Vagina (tissue), 2 donors: ENCODE data around the gene KLF4. TPM values are rescaled to one million over a fixed set of nuclear protein-coding genes. Genes with fewer than 3 reads are reported as not detected.

Source experiments
- DNase-seq, 2 donors: peaks; one replicate each; pipeline ENCODE4 v3.0.0-alpha.2; 2017; ENCODE audit errors: extremely low spot score in 2 of 2
- H3K27ac ChIP-seq: fragments of 200-600 bp; sonication (generic); one replicate; pipeline ENCODE4 v1.5.1; 2019
- H3K27me3 ChIP-seq: fragments of 200-600 bp; sonication (generic); one replicate; pipeline ENCODE4 v1.5.1; 2019
- H3K36me3 ChIP-seq, 2 donors: fragments of 200-600 bp; sonication (generic); one replicate each; pipeline ENCODE4 v1.5.1; 2017 to 2019
- H3K4me1 ChIP-seq: fragments of 200-600 bp; sonication (generic); one replicate; pipeline ENCODE4 v1.5.1; 2019
- H3K4me3 ChIP-seq, 2 donors: fragments of 200-600 bp; sonication (generic); 1 replicate in 1 of 2; 2 replicates in 1 of 2; pipeline ENCODE4 v1.5.1; 2016 to 2019
- H3K9me3 ChIP-seq: fragments of 200-600 bp; sonication (generic); one replicate; pipeline ENCODE4 v1.5.1; 2019
- POLR2A ChIP-seq, 2 donors: fragments of 450-650 bp; IDR thresholded peaks; one replicate each; pipeline ENCODE4 v1.6.1; 2017; ENCODE audit warnings: antibody characterized with exemption in 2 of 2, mild to moderate bottlenecking in 2 of 2, moderate library complexity in 2 of 2
- POLR2AphosphoS5 ChIP-seq, 2 donors: sonication (generic); formaldehyde crosslinking; IDR thresholded peaks; one replicate each; pipeline ENCODE4 v1.9.0; 2017; ENCODE audit warnings: antibody characterized with exemption in 2 of 2, mild to moderate bottlenecking in 2 of 2, low read depth in 1 of 2; ENCODE audit not compliant: insufficient read depth in 1 of 2
- intact Hi-C: fragments of 100-400 bp; cut with DNase I; formaldehyde crosslinking; loops from one replicate; pipeline ENCODE4 v1.15.1; 2023
- total RNA-seq: library from RNA; depleted of rRNA; stranded (reverse); fragments of >200 nt; gene quantifications from one replicate; pipeline ENCODE4 v1.2.3, GENCODE V29; 2016
- TF ChIP-seq, protein P1 (sequence below), 3 experiments: fragments of 450-650 bp in 2 of 3; fragments of 200-600 bp in 1 of 3; sonication (generic) in 1 of 3; IDR thresholded peaks; one replicate each; pipeline ENCODE4 v1.5.1; 2017 to 2019; ENCODE audit warnings: antibody characterized with exemption in 3 of 3, mild to moderate bottlenecking in 2 of 3, moderate library complexity in 2 of 3

The KLF4 gene
- total RNA-seq, 1 donor from 2014 or later, result 144 TPM

DNA sequence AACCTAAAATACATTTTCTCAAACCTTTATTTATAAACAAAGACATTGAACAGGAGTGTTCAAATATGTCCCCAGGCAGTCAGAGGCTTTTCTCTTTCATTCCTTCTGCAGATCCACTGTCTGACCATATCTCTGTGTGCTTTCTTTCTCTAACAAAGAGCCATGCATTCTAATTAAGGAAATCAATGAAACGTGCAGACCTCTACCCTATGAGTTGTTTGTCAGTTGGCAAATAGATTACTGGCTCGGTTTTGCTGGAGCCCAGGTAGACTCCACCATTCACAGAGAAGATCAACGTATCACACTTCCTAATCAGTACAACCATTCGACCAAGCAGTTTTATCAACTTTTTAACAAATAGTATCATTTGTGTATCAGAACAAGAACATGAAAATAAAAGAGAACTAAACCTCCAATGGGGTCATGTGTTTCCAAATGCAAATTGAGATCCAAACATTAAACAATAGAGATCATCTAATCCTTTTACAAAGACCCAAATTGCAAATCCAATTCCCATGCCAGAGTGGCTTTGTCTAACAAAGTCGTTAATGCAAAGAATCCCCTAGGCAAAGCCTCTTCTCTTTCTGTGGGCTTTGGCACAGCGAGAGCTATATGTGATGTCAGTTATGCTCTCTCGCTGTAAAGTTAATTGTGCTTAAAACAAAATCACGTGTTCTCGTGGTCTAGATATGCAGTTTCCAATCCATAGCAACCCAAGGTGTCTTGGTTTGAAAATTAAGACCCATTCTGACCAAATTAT, 16.8 kb downstream of the KLF4 start:
- no peak overlapping the region for H3K27ac ChIP-seq
- H3K27me3 ChIP-seq, result no peaks in the 10 kb centered on the region
- DNase-seq, result no peak
- no peaks in the 10 kb centered on the region for H3K9me3 ChIP-seq
- H3K4me1 ChIP-seq, result no peaks in the 10 kb centered on the region
- intact Hi-C loops, result no loop called here
- H3K4me3 ChIP-seq, result no peak overlapping the region
- no peaks in the 10 kb centered on the region for H3K36me3 ChIP-seq
- TF ChIP-seq, protein P1, sequence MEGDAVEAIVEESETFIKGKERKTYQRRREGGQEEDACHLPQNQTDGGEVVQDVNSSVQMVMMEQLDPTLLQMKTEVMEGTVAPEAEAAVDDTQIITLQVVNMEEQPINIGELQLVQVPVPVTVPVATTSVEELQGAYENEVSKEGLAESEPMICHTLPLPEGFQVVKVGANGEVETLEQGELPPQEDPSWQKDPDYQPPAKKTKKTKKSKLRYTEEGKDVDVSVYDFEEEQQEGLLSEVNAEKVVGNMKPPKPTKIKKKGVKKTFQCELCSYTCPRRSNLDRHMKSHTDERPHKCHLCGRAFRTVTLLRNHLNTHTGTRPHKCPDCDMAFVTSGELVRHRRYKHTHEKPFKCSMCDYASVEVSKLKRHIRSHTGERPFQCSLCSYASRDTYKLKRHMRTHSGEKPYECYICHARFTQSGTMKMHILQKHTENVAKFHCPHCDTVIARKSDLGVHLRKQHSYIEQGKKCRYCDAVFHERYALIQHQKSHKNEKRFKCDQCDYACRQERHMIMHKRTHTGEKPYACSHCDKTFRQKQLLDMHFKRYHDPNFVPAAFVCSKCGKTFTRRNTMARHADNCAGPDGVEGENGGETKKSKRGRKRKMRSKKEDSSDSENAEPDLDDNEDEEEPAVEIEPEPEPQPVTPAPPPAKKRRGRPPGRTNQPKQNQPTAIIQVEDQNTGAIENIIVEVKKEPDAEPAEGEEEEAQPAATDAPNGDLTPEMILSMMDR (IDR thresholded peaks at IDR 0.05), result no peak

DNA sequence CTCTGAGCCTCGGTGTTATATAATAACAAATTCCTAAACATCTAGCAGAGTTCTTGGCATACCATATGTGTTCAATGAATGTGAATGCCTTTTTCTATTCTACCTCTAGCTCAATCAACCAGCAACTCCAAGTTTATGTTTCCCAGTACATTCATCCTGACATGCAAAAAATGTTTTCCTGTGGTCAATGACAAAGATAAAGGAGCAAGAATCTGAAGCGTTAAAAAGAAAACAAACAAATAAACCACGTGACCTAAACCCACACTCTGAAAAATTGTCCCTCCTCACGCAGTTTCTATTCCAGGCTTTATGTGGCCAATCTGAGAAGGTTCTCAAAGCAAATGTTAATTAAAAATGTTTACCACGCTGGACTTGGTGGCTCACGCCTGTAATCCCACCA, 18.0 kb downstream of the KLF4 start:
- H3K9me3 ChIP-seq, result no peaks in the 10 kb centered on the region
- no peaks in the 10 kb centered on the region for H3K27me3 ChIP-seq
- H3K36me3 ChIP-seq, result no peaks in the 10 kb centered on the region
- no peak overlapping the region for H3K27ac ChIP-seq
- DNase-seq, result no peak
- TF ChIP-seq, protein P1 (IDR thresholded peaks at IDR 0.05), result no peak
- no peak for TF ChIP-seq POLR2AphosphoS5 (IDR thresholded peaks at IDR 0.05; ENCODE audit: insufficient read depth in 1 of 2, low read depth in 1 of 2)
- TF ChIP-seq POLR2A (IDR thresholded peaks at IDR 0.05), result no peak
- H3K4me3 ChIP-seq, result no peak overlapping the region
- H3K4me1 ChIP-seq, result no peaks in the 10 kb centered on the region
- intact Hi-C loops, result no loop called here

DNA sequence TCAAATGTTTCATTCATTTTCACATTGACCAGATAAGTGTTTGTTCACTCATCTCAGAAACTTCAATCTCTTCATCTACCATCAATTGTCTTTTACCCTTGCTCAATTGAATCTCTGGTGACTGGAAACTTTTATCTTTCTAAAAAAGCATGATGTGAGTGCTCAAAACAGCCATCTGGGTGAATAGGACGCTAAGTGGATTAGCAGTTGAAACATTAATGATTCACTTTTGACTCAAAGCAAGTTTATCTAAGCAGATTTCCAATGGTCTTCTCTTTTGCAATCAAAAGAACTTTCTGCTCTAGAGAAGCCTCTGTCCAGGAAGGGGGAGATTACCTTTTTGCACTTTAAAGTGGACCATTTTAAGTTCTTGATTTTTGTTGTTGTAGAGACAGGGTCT, 22.2 kb downstream of the KLF4 start:
- intact Hi-C loops, result loop anchor here (5.0 to 10.0 kb wide), 2 partner anchors 867 to 1100 kb away; no protein-coding TSS in a partner anchor
- Histone ChIP-seq H3K36me3 (no peaks in the 10 kb centered on the region), H3K9me3 (no peaks in the 10 kb centered on the region), H3K27me3 (no peaks in the 10 kb centered on the region), H3K4me1 (peaks cover 14% of the 10 kb centered on the region), H3K27ac (no peak overlapping the region), H3K4me3 (no peak overlapping the region)
- no peak for DNase-seq
- TF ChIP-seq POLR2A (IDR thresholded peaks at IDR 0.05) (no peak), POLR2AphosphoS5 (IDR thresholded peaks at IDR 0.05; ENCODE audit: insufficient read depth in 1 of 2, low read depth in 1 of 2) (no peak)
- TF ChIP-seq, protein P1 (IDR thresholded peaks at IDR 0.05), result no peak

DNA sequence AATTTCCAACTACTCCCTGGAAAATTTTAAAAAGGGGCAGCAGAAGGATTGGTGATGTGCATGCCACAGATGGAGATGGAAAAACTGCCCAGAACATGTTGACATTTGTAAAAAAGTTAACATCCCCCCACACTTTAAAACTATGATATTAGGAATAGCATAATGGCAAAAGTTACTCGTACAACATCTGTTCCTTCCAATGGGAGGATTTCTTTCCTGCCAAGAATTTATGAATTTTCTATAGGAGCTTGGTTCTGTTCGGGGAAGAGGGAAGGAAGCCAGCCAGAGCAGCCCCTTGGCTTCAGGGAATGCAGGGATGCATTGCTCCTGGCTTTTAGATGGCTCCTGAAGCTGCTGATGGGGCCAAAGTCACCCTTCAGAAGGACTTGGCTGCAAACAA, 22.7 kb downstream of the KLF4 start:
- intact Hi-C loops, result loop anchor here (5.0 to 10.0 kb wide), 2 partner anchors 868 to 1100 kb away; no protein-coding TSS in a partner anchor

More for the DNA sequence above, 22.7 kb downstream of the KLF4 start:
- Histone ChIP-seq H3K36me3 (no peaks in the 10 kb centered on the region), H3K27ac (no peak overlapping the region), H3K4me3 (no peak overlapping the region), H3K27me3 (no peaks in the 10 kb centered on the region), H3K9me3 (no peaks in the 10 kb centered on the region), H3K4me1 (peaks cover 14% of the 10 kb centered on the region)
- no peak for TF ChIP-seq POLR2A (IDR thresholded peaks at IDR 0.05)
- TF ChIP-seq POLR2AphosphoS5 (IDR thresholded peaks at IDR 0.05; ENCODE audit: insufficient read depth in 1 of 2, low read depth in 1 of 2), result no peak
- TF ChIP-seq, protein P1 (IDR thresholded peaks at IDR 0.05), result no peak
- DNase-seq, result no peak
